Stimulated activated memory B cell treated with anti-CD40 and anti-IgM and Interleukin-4, amounts not matched to agents 10 μg/mL and 1 μg/mL and 100 μg/mL, for 72 hours (primary cell): ENCODE measurements around the gene CKMT2.

ENCODE experiments used
- ATAC-seq: fragments of 150-1000 bp; cut with Tn5 transposase; 2 replicates; pipeline ENCODE4 v1.10.0; 2021
- H3K27ac Mint-ChIP-seq: one replicate; pipeline ENCODE4 v1.8.0; 2022; ENCODE audit warnings: mild to moderate bottlenecking, mixed read lengths
- H3K27me3 Mint-ChIP-seq: one replicate; pipeline ENCODE4 v1.8.0; 2022; ENCODE audit warnings: mixed read lengths
- H3K36me3 Mint-ChIP-seq: one replicate; pipeline ENCODE4 v1.8.0; 2022; ENCODE audit warnings: mixed read lengths
- H3K4me1 Mint-ChIP-seq: one replicate; pipeline ENCODE4 v1.8.0; 2022; ENCODE audit warnings: mixed read lengths
- H3K4me3 Mint-ChIP-seq: one replicate; pipeline ENCODE4 v1.8.0; 2022; ENCODE audit warnings: mild to moderate bottlenecking, moderate library complexity, mixed read lengths
- H3K9me3 Mint-ChIP-seq: one replicate; pipeline ENCODE4 v1.8.0; 2022; ENCODE audit warnings: mixed read lengths

CKMT2 gene

DNA sequence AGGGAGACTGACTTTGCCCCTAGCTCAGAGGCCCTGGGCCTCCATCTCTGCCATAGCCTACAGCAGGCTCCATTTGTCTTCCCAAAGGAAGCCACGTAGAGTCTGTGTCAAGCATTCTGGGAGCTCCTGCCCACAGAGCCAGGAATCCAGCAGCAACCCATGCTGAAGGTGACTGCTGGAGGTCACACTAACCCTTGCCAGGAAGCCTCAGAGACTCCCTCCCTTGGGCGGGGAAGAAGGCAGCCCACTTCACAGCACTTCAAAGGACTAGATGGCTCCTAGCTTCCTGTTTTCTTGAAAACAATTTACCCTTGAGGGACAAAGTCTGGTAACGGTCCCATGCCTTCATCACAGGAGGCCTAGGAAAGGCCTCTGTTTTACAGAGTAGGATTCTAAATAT lies 1.7 kb downstream of the CKMT2 start:
- Mint-ChIP-seq H3K4me3 (no peak overlapping the region), H3K36me3 (no peaks in the 10 kb centered on the region), H3K27ac (no peak overlapping the region), H3K9me3 (no peaks in the 10 kb centered on the region), H3K4me1 (no peaks in the 10 kb centered on the region), H3K27me3 (no peaks in the 10 kb centered on the region)
- no peak for ATAC-seq

DNA sequence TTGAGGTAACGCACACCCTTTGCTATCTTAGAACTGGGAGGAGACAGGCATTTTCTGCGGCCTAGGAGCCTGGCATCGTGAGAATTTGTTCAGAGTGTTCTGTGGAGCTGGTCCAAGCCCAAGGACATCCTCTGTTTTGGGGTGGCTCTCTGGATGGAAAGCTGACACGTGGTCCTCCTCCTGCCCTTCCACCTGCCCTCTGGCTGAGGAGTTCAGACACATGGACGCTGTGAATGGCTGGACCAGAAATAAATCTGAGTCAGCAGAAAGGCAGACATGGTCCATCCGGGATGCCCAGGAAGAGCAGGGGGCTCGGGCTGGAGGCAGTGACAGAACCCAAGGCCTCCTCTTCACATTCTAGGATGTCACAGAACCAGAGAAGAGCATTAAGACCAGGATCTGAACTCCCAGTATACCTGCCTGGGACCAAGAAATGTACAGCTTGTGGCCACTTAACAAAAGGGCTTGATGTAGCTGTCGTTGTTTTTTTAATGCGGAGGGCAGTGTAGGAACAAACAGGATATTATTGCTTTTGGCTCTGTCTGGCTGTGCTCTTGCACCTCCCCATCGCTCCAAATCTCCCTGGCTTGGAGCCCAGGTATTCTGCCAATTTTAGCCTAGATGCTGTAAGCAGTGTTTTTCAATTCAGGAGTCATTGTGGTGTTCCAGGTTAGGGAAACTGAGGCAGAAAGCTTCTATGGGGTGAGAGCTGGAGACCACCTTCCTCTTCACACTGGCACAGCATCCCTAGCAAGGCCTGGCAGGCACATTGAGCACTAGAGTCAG lies 2.4 kb downstream of the CKMT2 start:
- no peak for ATAC-seq
- H3K9me3 Mint-ChIP-seq = no peaks in the 10 kb centered on the region
- H3K27ac Mint-ChIP-seq = no peak overlapping the region
- no peak overlapping the region for H3K4me3 Mint-ChIP-seq
- H3K36me3 Mint-ChIP-seq = no peaks in the 10 kb centered on the region
- no peaks in the 10 kb centered on the region for H3K4me1 Mint-ChIP-seq
- H3K27me3 Mint-ChIP-seq = no peaks in the 10 kb centered on the region

DNA sequence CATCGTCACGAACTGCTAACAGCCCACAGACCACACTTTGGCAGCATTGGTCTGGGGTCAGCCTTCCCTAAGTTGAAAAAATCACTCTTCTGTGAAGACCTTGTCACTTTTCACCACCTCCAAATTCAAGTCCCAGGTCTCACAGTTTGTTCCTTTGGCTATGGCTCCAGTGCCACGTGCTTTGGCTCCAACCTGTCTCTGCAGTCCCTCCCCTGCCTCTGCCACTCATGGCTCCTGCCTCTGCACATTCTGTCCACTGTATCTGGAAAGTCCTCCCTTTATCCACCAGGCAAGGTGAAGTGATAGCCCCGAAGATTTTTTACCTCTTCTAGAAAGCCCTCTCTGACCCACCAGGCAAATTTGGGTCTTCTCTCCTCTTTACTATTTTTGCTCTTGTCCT lies 5.3 kb downstream of the CKMT2 start:
- H3K4me1 Mint-ChIP-seq = peaks cover 11% of the 10 kb centered on the region
- ATAC-seq = no peak
- no peaks in the 10 kb centered on the region for H3K9me3 Mint-ChIP-seq

DNA sequence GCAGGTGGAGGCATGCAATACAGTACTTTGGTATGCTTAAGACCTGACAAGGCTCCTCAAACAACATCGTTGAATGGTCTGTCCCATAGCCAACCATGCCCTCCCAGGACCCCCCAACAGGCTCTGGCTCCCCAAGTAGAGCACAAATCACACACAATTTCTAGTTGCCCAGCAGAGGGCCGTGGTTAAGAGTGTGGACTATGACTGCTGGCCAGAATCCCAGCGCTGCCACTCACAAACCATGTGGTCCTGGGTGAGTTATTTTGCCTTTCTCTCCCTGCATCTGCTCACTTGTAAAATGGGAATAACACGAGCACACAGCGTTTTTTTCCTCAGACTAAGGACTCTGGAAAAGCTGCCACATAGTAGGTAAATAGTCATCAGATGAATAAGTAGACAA lies 6.5 kb downstream of the CKMT2 start:
- Mint-ChIP-seq H3K9me3 (no peaks in the 10 kb centered on the region), H3K27me3 (no peaks in the 10 kb centered on the region), H3K36me3 (no peaks in the 10 kb centered on the region), H3K27ac (no peak overlapping the region), H3K4me1 (peaks cover 11% of the 10 kb centered on the region), H3K4me3 (no peak overlapping the region)
- no peak for ATAC-seq

More for the DNA sequence above, 5.3 kb downstream of the CKMT2 start:
- no peak overlapping the region for H3K27ac Mint-ChIP-seq
- H3K36me3 Mint-ChIP-seq = no peaks in the 10 kb centered on the region
- H3K27me3 Mint-ChIP-seq = no peaks in the 10 kb centered on the region
- H3K4me3 Mint-ChIP-seq = no peak overlapping the region

DNA sequence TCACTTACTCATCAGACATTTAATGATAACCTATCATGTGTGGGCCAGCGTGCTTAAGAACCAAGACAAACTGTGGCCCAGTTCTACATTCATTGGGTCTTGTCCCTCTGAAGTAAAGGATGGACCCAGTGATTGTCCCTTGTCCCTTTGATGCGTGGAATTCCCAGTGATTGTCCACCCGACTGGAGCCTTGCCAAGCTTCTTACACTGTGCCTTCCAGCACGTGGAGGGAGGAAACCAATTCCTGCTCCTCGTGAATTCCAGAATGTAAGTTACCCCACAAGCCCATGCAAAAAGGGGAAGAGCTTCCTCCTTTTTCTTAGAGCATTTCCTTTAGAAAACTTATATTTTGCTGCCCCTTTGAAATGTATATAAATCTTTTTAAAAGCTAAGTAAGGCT lies 7.9 kb downstream of the CKMT2 start:
- H3K9me3 Mint-ChIP-seq = no peaks in the 10 kb centered on the region
- no peaks in the 10 kb centered on the region for H3K27me3 Mint-ChIP-seq
- no peak for ATAC-seq
- H3K27ac Mint-ChIP-seq = no peak overlapping the region
- H3K36me3 Mint-ChIP-seq = peaks cover 8% of the 10 kb centered on the region
- peaks cover 11% of the 10 kb centered on the region for H3K4me1 Mint-ChIP-seq
- no peak overlapping the region for H3K4me3 Mint-ChIP-seq

DNA sequence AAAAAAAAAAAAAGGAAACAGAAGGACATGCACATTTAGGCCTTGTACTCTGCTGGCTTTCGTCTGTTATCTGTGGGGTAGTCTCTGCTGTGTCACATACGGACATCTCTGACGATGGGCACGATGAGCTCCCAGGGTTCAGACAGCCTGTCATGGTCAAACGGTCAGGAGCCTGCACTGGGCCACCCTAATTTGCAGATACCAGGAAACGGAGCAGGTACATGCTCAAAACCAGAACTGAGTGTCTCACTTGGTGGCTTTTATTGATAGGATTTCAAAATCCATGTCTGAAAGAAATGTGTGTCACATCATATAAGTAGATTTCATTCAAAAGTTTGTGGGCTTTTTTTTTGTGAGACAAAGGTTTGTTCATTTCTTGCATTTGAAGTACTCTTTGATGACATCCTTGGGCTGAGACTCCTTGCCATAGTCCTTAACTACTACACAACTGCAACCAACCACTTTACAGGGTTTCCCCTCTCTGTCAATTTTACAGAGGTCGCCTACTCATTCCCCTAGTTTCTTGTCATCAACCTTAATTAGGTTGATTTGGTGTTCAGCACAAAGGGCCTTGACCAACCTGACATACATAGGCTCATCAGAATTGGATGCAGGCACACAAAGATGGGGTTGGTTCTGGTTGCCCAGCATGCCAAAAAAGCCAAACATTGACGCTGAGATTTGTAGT lies 9.0 kb downstream of the CKMT2 start:
- ATAC-seq = peak; percentile 29
- H3K4me3 Mint-ChIP-seq = no peak overlapping the region
- no peaks in the 10 kb centered on the region for H3K9me3 Mint-ChIP-seq
- H3K36me3 Mint-ChIP-seq = peaks cover 13% of the 10 kb centered on the region
- H3K27me3 Mint-ChIP-seq = no peaks in the 10 kb centered on the region
- H3K27ac Mint-ChIP-seq = no peak overlapping the region
- peaks cover 11% of the 10 kb centered on the region for H3K4me1 Mint-ChIP-seq

DNA sequence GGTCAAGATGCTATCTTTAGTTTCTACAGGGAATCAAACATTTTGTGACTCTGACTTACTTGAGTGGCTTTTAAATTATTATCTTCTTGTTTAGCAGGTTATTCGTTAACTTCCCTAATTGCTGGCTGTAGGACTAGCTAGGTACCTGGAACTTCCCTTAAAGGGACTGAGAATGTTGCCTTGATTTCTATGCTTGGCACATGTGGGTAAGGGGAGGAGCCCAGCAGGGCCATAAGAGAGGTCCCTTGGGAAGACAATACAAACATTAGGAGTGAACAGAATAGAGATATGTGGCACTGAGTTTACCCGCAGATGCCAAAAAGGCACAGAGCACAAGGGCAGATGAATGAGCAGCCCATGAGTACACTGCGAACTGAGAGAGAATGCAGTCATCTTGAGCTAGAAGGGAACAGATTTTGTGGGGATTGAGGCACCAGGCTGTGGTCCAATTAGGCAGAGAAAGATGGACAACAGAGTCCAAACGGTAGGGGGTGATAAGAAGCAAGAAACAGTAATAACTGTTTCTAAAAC lies 9.8 kb downstream of the CKMT2 start:
- H3K27ac Mint-ChIP-seq = no peak overlapping the region
- no peaks in the 10 kb centered on the region for H3K27me3 Mint-ChIP-seq
- no peaks in the 10 kb centered on the region for H3K9me3 Mint-ChIP-seq
- H3K4me3 Mint-ChIP-seq = no peak overlapping the region
- no peak for ATAC-seq
- H3K4me1 Mint-ChIP-seq = peaks cover 11% of the 10 kb centered on the region
- H3K36me3 Mint-ChIP-seq = peaks cover 13% of the 10 kb centered on the region

DNA sequence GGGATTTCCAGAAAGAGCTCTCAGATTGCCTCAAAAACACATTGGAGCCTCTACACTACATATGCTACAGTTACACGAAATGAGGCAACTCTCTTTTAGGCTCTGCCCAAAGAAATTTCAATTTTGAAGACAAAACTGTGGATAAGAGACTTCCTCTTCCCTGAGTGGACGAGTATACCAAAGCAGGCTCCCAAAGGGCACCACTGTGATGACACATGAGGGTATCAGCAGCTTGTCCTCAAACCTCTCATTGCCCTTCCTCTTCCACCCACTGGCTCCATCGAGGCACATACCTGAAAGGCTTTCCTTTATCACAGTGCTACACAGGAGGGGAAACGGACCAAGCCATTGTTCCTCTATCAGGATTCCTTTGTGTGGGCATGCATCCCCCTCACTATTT lies 11.3 kb downstream of the CKMT2 start:
- Mint-ChIP-seq H3K9me3 (no peaks in the 10 kb centered on the region), H3K27me3 (no peaks in the 10 kb centered on the region), H3K4me3 (no peak overlapping the region), H3K27ac (no peak overlapping the region), H3K4me1 (peaks cover 11% of the 10 kb centered on the region), H3K36me3 (peaks cover 13% of the 10 kb centered on the region)
- no peak for ATAC-seq

DNA sequence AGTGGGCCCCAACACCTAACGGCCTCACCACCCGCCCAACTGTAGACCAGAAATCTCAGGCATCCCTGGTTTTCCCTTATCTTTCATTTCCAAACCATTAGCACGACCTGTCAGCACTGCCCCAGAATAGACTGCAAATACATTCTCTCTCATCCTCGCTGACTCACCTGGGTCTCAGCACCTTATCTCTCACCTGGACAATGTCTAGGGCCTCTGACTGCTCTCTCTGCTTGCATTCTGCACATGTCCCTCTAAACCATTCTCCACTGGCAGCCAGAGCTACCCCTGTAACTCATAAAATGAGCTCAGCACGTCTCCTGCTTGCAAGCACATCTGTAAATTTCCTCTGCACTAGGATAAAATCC lies 12.7 kb downstream of the CKMT2 start:
- peaks cover 11% of the 10 kb centered on the region for H3K4me1 Mint-ChIP-seq
- peaks cover 26% of the 10 kb centered on the region for H3K36me3 Mint-ChIP-seq
- peaks cover 4% of the 10 kb centered on the region for H3K9me3 Mint-ChIP-seq
- no peak overlapping the region for H3K27ac Mint-ChIP-seq
- H3K27me3 Mint-ChIP-seq = no peaks in the 10 kb centered on the region
- H3K4me3 Mint-ChIP-seq = no peak overlapping the region
- no peak for ATAC-seq

DNA sequence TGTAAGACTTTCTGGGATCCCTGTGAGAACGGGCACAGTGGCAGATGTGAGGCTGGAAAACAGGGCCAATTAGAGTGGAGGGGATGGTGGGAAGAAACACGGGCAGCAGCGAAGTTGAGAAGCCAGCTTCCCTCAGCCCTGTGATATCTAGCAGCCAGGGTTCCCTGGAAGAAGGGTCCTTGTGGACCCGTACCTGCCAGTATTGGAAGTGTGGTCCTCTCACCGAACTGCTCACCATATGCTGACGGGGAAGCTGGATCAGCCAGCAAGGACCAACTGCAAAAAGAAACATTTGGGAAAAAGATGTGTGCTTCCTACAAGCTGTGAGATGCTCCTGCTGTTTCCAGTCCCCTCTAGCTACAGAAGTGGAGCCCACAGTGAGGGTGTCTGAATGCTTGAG lies 13.6 kb downstream of the CKMT2 start:
- Mint-ChIP-seq H3K36me3 (peaks cover 32% of the 10 kb centered on the region), H3K27ac (no peak overlapping the region), H3K9me3 (peaks cover 4% of the 10 kb centered on the region), H3K4me3 (no peak overlapping the region), H3K4me1 (peaks cover 11% of the 10 kb centered on the region), H3K27me3 (no peaks in the 10 kb centered on the region)
- no peak for ATAC-seq

DNA sequence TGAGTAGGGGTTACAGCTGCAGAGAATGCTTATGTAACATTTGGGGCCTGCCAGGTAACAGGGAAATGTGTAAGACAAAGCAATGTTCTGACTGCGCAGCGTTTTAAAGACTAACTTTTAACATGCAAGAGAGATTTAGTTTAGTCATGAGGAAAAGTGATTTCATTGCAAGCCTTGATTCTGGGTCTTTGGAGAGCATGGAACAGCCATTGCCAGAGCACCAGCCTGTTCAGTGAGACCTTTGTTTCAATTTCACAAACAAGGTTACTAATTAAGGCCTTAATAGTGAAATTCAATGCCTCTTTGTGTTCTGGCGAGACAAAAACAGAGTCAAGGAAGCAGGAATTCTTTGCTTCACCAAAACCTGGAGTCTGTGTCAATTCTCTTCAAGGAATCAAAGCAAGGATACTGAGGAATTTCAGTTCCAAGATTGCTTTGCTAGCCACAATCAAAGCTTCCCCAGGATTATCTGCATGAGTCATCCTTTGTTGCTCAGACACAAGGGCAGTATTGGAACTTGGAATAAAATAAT lies 14.4 kb downstream of the CKMT2 start:
- H3K4me3 Mint-ChIP-seq = no peak overlapping the region
- peaks cover 7% of the 10 kb centered on the region for H3K4me1 Mint-ChIP-seq
- H3K36me3 Mint-ChIP-seq = peaks cover 32% of the 10 kb centered on the region
- H3K27ac Mint-ChIP-seq = no peak overlapping the region
- H3K27me3 Mint-ChIP-seq = no peaks in the 10 kb centered on the region
- H3K9me3 Mint-ChIP-seq = peaks cover 4% of the 10 kb centered on the region
- no peak for ATAC-seq

DNA sequence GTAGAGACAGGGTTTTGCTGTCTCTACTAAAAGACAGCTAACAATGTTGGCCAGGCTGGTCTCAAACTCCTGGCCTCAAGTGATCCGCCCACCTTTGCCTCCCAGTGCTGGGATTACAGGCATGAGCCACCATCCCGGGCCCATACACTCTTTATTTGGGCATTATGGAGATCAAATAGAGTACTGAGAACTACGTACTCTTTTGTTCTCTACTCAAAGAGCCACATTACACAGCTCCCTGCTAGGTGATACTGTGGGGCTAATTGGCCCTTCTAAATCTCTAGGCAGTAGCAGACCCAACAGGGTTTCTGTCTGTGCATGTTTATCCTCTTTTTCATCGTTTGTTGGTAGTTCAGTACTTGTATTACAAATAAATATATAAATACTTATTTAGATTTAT lies 16.1 kb downstream of the CKMT2 start:
- no peak for ATAC-seq
- Mint-ChIP-seq H3K27ac (no peak overlapping the region), H3K27me3 (no peaks in the 10 kb centered on the region), H3K9me3 (peaks cover 4% of the 10 kb centered on the region), H3K4me1 (no peaks in the 10 kb centered on the region), H3K4me3 (no peak overlapping the region), H3K36me3 (peaks cover 38% of the 10 kb centered on the region)

DNA sequence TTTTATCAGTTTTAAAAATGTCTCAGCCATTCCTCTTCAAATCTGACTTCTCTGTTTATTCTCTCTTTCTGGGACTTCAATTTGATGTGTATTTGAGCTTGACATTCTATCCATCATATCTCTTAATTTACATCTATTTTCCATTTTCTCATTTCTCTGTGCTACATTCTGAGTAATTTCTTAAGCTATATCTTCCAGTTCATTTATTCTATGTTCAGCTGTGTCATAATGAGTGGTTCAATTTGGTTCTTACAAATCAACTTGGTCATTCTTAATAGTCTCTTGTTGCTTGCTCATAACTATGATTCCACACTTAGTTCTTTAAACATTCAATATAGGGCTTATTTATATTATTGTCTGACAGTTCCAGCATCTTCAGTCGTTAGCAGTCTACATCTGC lies 16.9 kb downstream of the CKMT2 start:
- ATAC-seq = no peak
- H3K27me3 Mint-ChIP-seq = no peaks in the 10 kb centered on the region
- H3K27ac Mint-ChIP-seq = no peak overlapping the region
- no peaks in the 10 kb centered on the region for H3K4me1 Mint-ChIP-seq
- H3K36me3 Mint-ChIP-seq = peaks cover 44% of the 10 kb centered on the region
- peaks cover 4% of the 10 kb centered on the region for H3K9me3 Mint-ChIP-seq
- no peak overlapping the region for H3K4me3 Mint-ChIP-seq

DNA sequence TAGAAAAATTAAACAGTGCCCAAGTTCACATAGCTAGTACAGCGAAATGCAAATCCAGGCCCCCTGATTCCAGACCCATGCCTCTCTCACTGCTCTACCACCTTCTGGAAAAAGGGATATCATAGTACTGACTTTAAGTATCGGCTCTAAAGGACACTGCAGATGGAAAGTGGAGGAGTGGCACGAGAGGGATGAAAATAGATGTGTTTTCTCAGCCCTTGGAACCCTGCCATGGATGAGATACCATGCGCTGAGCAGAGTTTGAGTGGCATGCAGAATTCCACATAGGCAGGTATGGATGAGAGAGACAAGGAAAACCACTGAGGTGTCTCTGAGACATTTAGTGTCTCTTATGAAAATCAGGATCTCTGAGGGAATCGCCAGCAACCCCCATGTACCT lies 18.8 kb downstream of the CKMT2 start:
- no peak overlapping the region for H3K27ac Mint-ChIP-seq
- no peaks in the 10 kb centered on the region for H3K4me1 Mint-ChIP-seq
- H3K9me3 Mint-ChIP-seq = peaks cover 4% of the 10 kb centered on the region
- H3K27me3 Mint-ChIP-seq = no peaks in the 10 kb centered on the region
- H3K4me3 Mint-ChIP-seq = no peak overlapping the region
- peaks cover 44% of the 10 kb centered on the region for H3K36me3 Mint-ChIP-seq
- ATAC-seq = no peak

DNA sequence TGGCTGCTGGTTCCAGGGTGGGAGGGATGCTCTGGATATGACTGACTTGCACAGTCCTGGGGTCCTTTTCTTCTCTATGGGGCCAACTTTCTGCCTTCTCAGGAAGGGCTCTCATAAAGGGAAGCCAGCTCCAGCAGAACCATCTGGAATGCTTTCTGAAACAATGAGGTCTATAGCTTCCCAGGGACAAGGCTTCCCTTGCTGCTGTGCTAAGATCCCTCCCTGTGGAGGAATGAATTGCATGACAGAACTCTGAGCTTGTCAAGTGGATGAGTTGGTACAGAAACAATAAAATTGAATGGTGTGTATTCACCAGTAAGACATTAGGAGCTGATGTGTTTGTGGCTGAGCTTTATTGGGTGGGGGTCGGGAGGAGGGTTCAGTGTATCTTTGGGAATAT lies 19.8 kb downstream of the CKMT2 start:
- Mint-ChIP-seq H3K36me3 (peaks cover 52% of the 10 kb centered on the region), H3K4me1 (no peaks in the 10 kb centered on the region)

DNA sequence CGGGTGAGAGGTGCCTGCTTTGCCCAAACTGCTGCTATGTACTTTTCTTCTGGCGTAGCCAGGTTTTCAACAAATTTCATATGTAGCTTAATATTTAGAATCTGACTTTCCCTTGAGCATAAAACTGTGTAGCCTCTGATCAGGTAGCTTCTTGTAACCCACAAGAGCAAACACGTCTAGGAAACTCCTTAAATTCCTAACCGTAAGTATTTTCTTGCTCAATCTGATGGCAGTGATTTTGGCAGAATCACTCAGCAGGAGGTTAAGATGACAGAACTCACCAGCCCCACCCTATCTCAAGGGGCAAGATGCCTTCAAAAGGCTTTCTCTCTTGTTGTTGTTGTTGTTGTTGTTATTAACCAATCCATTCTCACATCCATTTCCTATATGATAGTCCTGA lies 20.8 kb downstream of the CKMT2 start:
- Mint-ChIP-seq H3K27ac (no peak overlapping the region), H3K27me3 (no peaks in the 10 kb centered on the region), H3K4me1 (peaks cover 6% of the 10 kb centered on the region), H3K4me3 (no peak overlapping the region), H3K9me3 (peaks cover 4% of the 10 kb centered on the region), H3K36me3 (peaks cover 52% of the 10 kb centered on the region)
- ATAC-seq = no peak

More for the DNA sequence above, 19.8 kb downstream of the CKMT2 start:
- Mint-ChIP-seq H3K4me3 (no peak overlapping the region), H3K27ac (no peak overlapping the region), H3K27me3 (no peaks in the 10 kb centered on the region), H3K9me3 (peaks cover 4% of the 10 kb centered on the region)
- ATAC-seq = no peak
